A549 (cell line): Measurements from ENCODE around the gene CARS1. TPM values are rescaled to one million over a fixed set of nuclear protein-coding genes. Genes with fewer than 3 reads are reported as not detected.

Source experiments
- ATAC-seq, 2 experiments: fragments of 200-7000 bp in 1 of 2; fragments of >200 bp in 1 of 2; cut with Nextera tagmentation in 1 of 2; cut with Tn5 transposase in 1 of 2; 3 replicates each; pipeline versions ENCODE4 v1.8.0 to v1.9.1; 2018 to 2020; ENCODE audit warnings: mild to moderate bottlenecking in 1 of 2, moderate library complexity in 1 of 2
- CTCF ChIA-PET: fragments of 300-600 bp; sonication (Branson Sonifier 250); formaldehyde crosslinking; extraction: SDS; loops from one replicate; lab custom pipeline; 2021; ENCODE audit warnings: antibody characterized with exemption, inconsistent platforms; lab: Yijun Ruan, JAX
- POLR2A ChIA-PET: fragments of 350-600 bp; formaldehyde crosslinking; extraction: SDS; loops from one replicate; lab custom pipeline; 2021; ENCODE audit warnings: antibody characterized with exemption, inconsistent platforms; lab: Yijun Ruan, JAX
- DNase-seq, 2 experiments: peaks; one replicate each; pipeline versions ENCODE4 v3.0.0 to v3.0.0-alpha.2; 2011 to 2016; ENCODE audit warnings: low read depth in 1 of 2, low spot score in 1 of 2
- FAIRE-seq: peaks from 2 replicates; lab custom pipeline; 2011; peaks lifted over from hg19 to GRCh38; lab: Jason Lieb, UNC
- H3K27ac ChIP-seq, 2 experiments: fragments of >200 bp; sonication (Bioruptor Twin); formaldehyde crosslinking; 3 replicates each; pipeline ENCODE4 v1.5.1; 2016 to 2017
- H3K4me1 ChIP-seq: fragments of >200 bp; sonication (Bioruptor Twin); formaldehyde crosslinking; 3 replicates; pipeline ENCODE4 v1.6.1; 2016
- H3K4me2 ChIP-seq: fragments of >200 bp; sonication (Bioruptor Twin); formaldehyde crosslinking; 3 replicates; pipeline ENCODE4 v1.6.1; 2016
- H3K4me3 ChIP-seq: fragments of >200 bp; sonication (Bioruptor Twin); formaldehyde crosslinking; 3 replicates; pipeline ENCODE4 v1.5.1; 2016
- H3K9me3 ChIP-seq: fragments of >200 bp; sonication (Bioruptor Twin); formaldehyde crosslinking; 3 replicates; pipeline ENCODE4 v1.6.1; 2016
- BCL3 ChIP-seq: fragments of >200 bp; sonication (Bioruptor Twin); formaldehyde crosslinking; IDR thresholded peaks from 3 replicates; pipeline ENCODE4 v1.6.1; 2016
- CBX2 ChIP-seq: fragments of 200-600 bp; sonication (generic); IDR thresholded peaks from 2 replicates; pipeline ENCODE4 v1.6.1; 2016; ENCODE audit warnings: low read depth, mild to moderate bottlenecking, borderline replicate concordance
- CBX8 ChIP-seq: fragments of 200-600 bp; sonication (generic); IDR thresholded peaks from 2 replicates; pipeline ENCODE4 v1.6.1; 2016
- CHD4 ChIP-seq: fragments of 200-600 bp; sonication (generic); IDR thresholded peaks from 2 replicates; pipeline ENCODE4 v1.6.1; 2016; ENCODE audit warnings: antibody characterized with exemption, mild to moderate bottlenecking, borderline replicate concordance
- EHMT2 ChIP-seq: fragments of 200-600 bp; sonication (generic); IDR thresholded peaks from 2 replicates; pipeline ENCODE4 v1.6.1; 2016; ENCODE audit warnings: antibody characterized with exemption, low read depth, mild to moderate bottlenecking, moderate library complexity
- EP300 ChIP-seq, 2 experiments: fragments of >200 bp; sonication (Bioruptor Twin); formaldehyde crosslinking; IDR thresholded peaks; 2 replicates in 1 of 2; 3 replicates in 1 of 2; pipeline ENCODE4 v1.6.1; 2016 to 2017
- FOSB ChIP-seq: fragments of 250-450 bp; sonication (Bioruptor Pico); IDR thresholded peaks from 2 replicates; pipeline ENCODE4 v1.5.0; 2020; ENCODE audit warnings: mild to moderate bottlenecking, moderate library complexity
- GATA3 ChIP-seq: IDR thresholded peaks from 2 replicates; pipeline ENCODE4 v1.6.1; 2012; ENCODE audit warnings: borderline replicate concordance
- HES2 ChIP-seq: fragments of >200 bp; sonication (Bioruptor Twin); formaldehyde crosslinking; IDR thresholded peaks from 2 replicates; pipeline ENCODE4 v1.6.1; 2016
- HEYL ChIP-seq: fragments of 250-450 bp; sonication (Bioruptor Pico); IDR thresholded peaks from 2 replicates; pipeline ENCODE4 v1.8.0; 2021; ENCODE audit warnings: mild to moderate bottlenecking, moderate library complexity
- HOXA7 ChIP-seq: fragments of 250-450 bp; sonication (Bioruptor Pico); IDR thresholded peaks from 2 replicates; pipeline ENCODE4 v1.5.0; 2020; ENCODE audit warnings: mild to moderate bottlenecking, moderate library complexity
- KDM1A ChIP-seq: fragments of 200-600 bp; sonication (generic); IDR thresholded peaks from 2 replicates; pipeline ENCODE4 v1.6.1; 2016; ENCODE audit warnings: low read depth, mild to moderate bottlenecking
- KDM5A ChIP-seq: fragments of 200-600 bp; sonication (generic); IDR thresholded peaks from 2 replicates; pipeline ENCODE4 v1.6.1; 2016; ENCODE audit warnings: antibody characterized with exemption, mild to moderate bottlenecking
- MAZ ChIP-seq: fragments of 150-350 bp; IDR thresholded peaks from 2 replicates; pipeline ENCODE4 v1.6.1; 2014; ENCODE audit warnings: antibody characterized with exemption, low read depth, low read length, borderline replicate concordance
- POLR2A ChIP-seq: IDR thresholded peaks from 2 replicates; pipeline ENCODE4 v1.6.1; 2012; ENCODE audit warnings: mild to moderate bottlenecking, low read length
- RAD21 ChIP-seq, 2 experiments: fragments of >200 bp in 1 of 2; sonication (Bioruptor Twin) in 1 of 2; formaldehyde crosslinking in 1 of 2; IDR thresholded peaks in 1 of 2; conservative IDR thresholded peaks in 1 of 2; 2 replicates in 1 of 2; 3 replicates in 1 of 2; pipeline ENCODE4 v1.6.1; 2012 to 2018; ENCODE audit warnings: inconsistent platforms in 1 of 2
- RCOR1 ChIP-seq: fragments of 150-350 bp; IDR thresholded peaks from 2 replicates; pipeline ENCODE4 v1.6.1; 2014; ENCODE audit warnings: antibody characterized with exemption, low read length, low read depth
- RNF2 ChIP-seq: fragments of 200-600 bp; sonication (generic); IDR thresholded peaks from 2 replicates; pipeline ENCODE4 v1.6.1; 2016; ENCODE audit warnings: low read depth, mild to moderate bottlenecking, antibody characterized with exemption, moderate library complexity, borderline replicate concordance
- SREBF2 ChIP-seq: fragments of 450-650 bp; IDR thresholded peaks from 2 replicates; pipeline ENCODE4 v1.6.1; 2014; ENCODE audit warnings: mild to moderate bottlenecking, moderate library complexity
- ZFP36 ChIP-seq: fragments of 450-650 bp; IDR thresholded peaks from 2 replicates; pipeline ENCODE4 v1.6.1; 2014; ENCODE audit warnings: borderline replicate concordance; ENCODE audit not compliant: partially characterized antibody
- ZSCAN20 ChIP-seq: fragments of 250-450 bp; sonication (Bioruptor Pico); IDR thresholded peaks from 2 replicates; pipeline ENCODE4 v1.8.0; 2022; ENCODE audit warnings: mild to moderate bottlenecking, moderate library complexity
- WGBS: methylation state at CpG from one replicate; pipeline ENCODE4 v1.1.6; 2017; ENCODE audit errors: missing lambda C conversion rate; 5-methylcytosine and 5-hydroxymethylcytosine counted together
- polyA plus RNA-seq, 4 experiments: library from polyadenylated mRNA; depleted of rRNA in 3 of 4; stranded (reverse); fragments of >200 nt; fragmentation: RNase III in 1 of 4; extraction: RNeasy Plus Mini Kit Qiagen cat#74134 plus additional on column Dnase treatment in 1 of 4; gene quantifications; 2 replicates in 3 of 4; 3 replicates in 1 of 4; pipeline ENCODE4 v1.2.3, GENCODE V29; 2011 to 2017
- TF ChIP-seq, protein P1 (sequence below): IDR thresholded peaks from 2 replicates; pipeline ENCODE4 v1.6.1; 2012

The CARS1 gene
- polyA plus RNA-seq, 2 of the 4 experiments (the other 2 are of a cell fraction), result 52.7 to 130 TPM

GRCh38 chr11:3007404-3008010, 49.7 kb downstream of the CARS1 start:
- ATAC-seq (no peak), FAIRE-seq (no peak), DNase-seq (no peak)
- no peaks in the 10 kb centered on the region for H3K9me3 ChIP-seq
- H3K27ac ChIP-seq, result no peak overlapping the region
- CTCF ChIA-PET, result interaction anchor here (1.0 to 2.3 kb wide), 5 partner anchors 8 to 84 kb away, joined by 3 to 9 read pairs (median 6); no protein-coding TSS in a partner anchor
- POLR2A ChIA-PET, result interaction anchor here (1.3 to 1.5 kb wide), 2 partner anchors 8 to 16 kb away, joined by 3 to 4 read pairs; partner anchors contain the start of gene NAP1L4
- no peak for TF ChIP-seq POLR2A
- TF ChIP-seq KDM5A, result no peak
- TF ChIP-seq, all 56 proteins: peak for 0
- Histone ChIP-seq H3K4me2 (no peak overlapping the region), H3K4me3 (no peak overlapping the region), H3K4me1 (no peaks in the 10 kb centered on the region)
- 89% methylated on average over 12 of the region's 20 CpGs for WGBS

DNA sequence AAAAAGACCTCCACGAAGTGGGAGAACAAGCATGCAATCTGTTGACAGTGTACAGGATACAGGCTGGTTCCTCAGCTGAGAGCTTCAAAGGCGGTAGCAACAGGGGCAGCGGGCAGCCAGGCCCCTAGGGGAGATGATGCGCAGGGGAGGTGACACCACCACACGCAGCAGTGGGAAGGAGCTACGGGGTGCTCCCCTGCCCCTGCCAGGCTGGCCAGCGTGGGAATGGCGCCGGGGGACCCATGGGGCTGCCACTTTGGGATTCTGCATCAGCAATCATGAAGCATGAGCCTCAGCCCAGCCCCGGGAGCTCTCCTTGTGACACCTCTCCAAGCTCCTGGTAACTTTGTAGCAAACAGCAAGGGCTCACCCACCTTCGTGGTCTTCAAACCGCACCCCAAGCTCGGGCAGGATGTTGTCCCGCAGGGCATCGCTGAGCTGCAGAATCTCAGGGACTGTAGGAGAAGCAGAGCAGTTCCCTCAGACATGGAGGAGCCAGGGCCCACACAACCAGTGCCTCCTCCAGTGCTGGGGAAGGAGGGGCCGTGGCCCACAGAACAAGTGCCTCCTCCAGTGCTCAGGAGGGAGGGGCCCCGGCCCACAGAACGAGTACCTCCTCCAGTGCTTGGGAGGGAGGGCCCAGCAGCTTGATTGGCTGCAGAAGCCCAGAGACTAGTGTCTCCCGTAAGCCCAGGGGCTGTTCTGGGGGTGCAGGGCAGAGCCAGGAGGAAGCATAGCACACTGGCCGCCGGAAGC, 50.5 kb downstream of the CARS1 start:
- Histone ChIP-seq H3K9me3 (no peaks in the 10 kb centered on the region), H3K4me1 (no peaks in the 10 kb centered on the region), H3K27ac (no peak overlapping the region), H3K4me3 (no peak overlapping the region), H3K4me2 (no peak overlapping the region)
- CTCF ChIA-PET, result interaction anchor here (1.7 to 2.3 kb wide), 4 partner anchors 9 to 85 kb away, joined by 3 to 9 read pairs (median 7); no protein-coding TSS in a partner anchor
- DNase-seq, result no peak
- peak in 1 of 2 experiments; percentile 16; a peak in 2 of 6 replicates for ATAC-seq
- FAIRE-seq, result no peak
- POLR2A ChIA-PET, result interaction anchor here (1.3 to 1.5 kb wide), 2 partner anchors 9 to 15 kb away, joined by 3 to 4 read pairs; partner anchors contain the start of gene NAP1L4
- 97% methylated on average over 15 of the region's 21 CpGs for WGBS
- TF ChIP-seq HES2 (no peak), HOXA7 (CRISPR knock-in tag) (no peak), RAD21 (conservative IDR thresholded peaks at IDR 0.05 in 1 of 2, IDR thresholded peaks at IDR 0.05 in 1 of 2) (no peak), SREBF2 (no peak), RCOR1 (no peak), KDM1A (no peak), HEYL (no peak), ZSCAN20 (CRISPR knock-in tag) (no peak), EHMT2 (no peak), CBX8 (no peak), BCL3 (no peak), GATA3 (no peak), ZFP36 (no peak), CBX2 (no peak)
- TF ChIP-seq, protein P1, sequence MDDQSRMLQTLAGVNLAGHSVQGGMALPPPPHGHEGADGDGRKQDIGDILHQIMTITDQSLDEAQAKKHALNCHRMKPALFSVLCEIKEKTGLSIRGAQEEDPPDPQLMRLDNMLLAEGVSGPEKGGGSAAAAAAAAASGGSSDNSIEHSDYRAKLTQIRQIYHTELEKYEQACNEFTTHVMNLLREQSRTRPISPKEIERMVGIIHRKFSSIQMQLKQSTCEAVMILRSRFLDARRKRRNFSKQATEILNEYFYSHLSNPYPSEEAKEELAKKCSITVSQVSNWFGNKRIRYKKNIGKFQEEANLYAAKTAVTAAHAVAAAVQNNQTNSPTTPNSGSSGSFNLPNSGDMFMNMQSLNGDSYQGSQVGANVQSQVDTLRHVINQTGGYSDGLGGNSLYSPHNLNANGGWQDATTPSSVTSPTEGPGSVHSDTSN, result no peak

- H3K27ac ChIP-seq, result no peak overlapping the region
- FAIRE-seq (no peak), ATAC-seq (no peak)
- TF ChIP-seq EP300 (IDR thresholded peaks at IDR 0.05) (no peak), CHD4 (no peak), MAZ (no peak), HEYL (no peak), FOSB (no peak), RNF2 (no peak)
- TF ChIP-seq, all 56 proteins: peak for 0
- Histone ChIP-seq H3K4me1 (no peaks in the 10 kb centered on the region), H3K4me2 (no peak overlapping the region), H3K9me3 (no peaks in the 10 kb centered on the region), H3K4me3 (no peak overlapping the region)
- WGBS, result 94% methylated on average over 10 of the region's 10 CpGs
- no peak for DNase-seq
- ChIA-PET POLR2A (no interaction called here), CTCF (no interaction called here)
Measured at GRCh38 chr11:3004481-3004880, 52.7 kb downstream of the CARS1 start.
